Retinal pigment epithelial cell (primary cell): ENCODE measurements around the gene CBL.

Experiments
- DNase-seq: peaks from one replicate; pipeline ENCODE4 v3.0.0-alpha.2; 2010; ENCODE audit warnings: low read depth
- H3K4me3 ChIP-seq: 2 replicates; pipeline ENCODE4 v1.5.1; 2011; ENCODE audit warnings: mild to moderate bottlenecking, low read length, control low read depth, moderate library complexity
- TF ChIP-seq, protein P1 (sequence below): conservative IDR thresholded peaks from 2 replicates; pipeline ENCODE4 v1.5.1; 2011; ENCODE audit warnings: low read depth, low read length, control low read depth, inconsistent platforms

CBL gene

DNA sequence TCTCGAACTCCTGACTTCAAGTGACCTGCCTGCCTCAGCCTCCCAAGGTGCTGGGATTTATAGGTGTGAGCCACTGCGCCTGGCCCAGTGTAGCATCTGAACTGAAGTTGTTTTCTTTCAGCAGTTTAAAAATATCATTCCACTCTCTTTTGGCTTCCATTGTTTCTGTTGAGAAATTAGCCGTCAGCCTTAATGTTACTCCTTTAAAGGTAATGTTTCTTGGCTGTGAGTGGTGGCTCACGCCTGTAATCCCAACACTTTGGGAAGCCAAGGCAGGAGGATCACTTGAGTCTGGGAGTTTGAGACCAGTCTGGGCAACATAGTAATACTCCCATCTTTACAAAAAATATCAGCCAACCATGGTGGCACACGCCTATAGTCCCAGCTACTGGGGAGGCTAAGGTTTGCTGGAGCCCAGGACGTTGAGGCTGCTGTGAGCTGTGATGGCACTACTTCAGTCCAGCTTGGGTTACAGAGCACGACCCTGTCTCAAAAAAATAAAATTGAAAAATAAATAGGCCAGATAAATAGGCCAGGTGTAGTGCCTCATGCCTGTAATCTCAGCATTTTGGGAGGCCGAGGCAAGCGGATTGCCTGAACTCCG lies 84.9 kb downstream of the CBL start:
- DNase-seq = no peak
- TF ChIP-seq, protein P1, sequence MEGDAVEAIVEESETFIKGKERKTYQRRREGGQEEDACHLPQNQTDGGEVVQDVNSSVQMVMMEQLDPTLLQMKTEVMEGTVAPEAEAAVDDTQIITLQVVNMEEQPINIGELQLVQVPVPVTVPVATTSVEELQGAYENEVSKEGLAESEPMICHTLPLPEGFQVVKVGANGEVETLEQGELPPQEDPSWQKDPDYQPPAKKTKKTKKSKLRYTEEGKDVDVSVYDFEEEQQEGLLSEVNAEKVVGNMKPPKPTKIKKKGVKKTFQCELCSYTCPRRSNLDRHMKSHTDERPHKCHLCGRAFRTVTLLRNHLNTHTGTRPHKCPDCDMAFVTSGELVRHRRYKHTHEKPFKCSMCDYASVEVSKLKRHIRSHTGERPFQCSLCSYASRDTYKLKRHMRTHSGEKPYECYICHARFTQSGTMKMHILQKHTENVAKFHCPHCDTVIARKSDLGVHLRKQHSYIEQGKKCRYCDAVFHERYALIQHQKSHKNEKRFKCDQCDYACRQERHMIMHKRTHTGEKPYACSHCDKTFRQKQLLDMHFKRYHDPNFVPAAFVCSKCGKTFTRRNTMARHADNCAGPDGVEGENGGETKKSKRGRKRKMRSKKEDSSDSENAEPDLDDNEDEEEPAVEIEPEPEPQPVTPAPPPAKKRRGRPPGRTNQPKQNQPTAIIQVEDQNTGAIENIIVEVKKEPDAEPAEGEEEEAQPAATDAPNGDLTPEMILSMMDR = no peak
- H3K4me3 ChIP-seq = no peak overlapping the region

DNA sequence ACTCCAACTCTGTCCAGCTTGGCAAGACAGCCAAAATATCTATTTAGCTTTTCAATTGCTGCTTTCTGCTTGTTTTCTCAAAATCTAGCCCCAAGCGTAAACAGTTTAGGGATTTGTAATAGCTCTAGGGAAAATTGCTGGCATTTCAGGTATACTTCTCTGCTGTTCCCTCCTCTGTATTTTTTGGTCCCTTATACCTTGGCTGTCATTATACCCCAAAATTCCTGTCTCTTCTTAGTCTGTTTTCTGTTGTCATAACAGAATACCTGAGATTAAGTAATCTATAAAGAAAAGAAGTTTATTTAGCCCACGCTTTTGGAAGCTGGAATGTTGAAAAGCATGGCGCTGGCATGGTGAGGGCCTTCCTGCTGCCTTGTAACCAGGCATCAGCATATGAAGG lies 87.3 kb downstream of the CBL start:
- no peak overlapping the region for H3K4me3 ChIP-seq
- no peak for DNase-seq
- TF ChIP-seq, protein P1 = no peak

DNA sequence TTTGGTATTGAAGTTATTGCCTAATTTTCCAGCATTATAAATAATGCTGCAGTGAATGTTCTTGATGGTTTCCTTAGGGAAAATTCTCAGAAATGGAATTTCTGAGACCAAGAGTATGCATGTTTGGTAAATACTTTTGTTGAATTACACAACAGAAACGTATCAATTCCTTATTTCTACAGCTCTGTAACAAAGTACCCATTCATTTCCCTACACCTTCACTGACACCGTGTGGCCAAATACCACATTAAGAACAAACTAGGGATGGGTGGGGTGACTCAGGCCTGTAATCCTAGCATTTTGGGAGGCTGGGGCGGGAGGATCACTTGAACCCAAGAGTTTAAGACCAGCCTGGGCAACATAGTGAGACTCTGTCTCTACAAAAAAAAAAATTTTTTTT lies 89.0 kb downstream of the CBL start:
- H3K4me3 ChIP-seq = no peak overlapping the region
- TF ChIP-seq, protein P1 = peak; percentile 2
- DNase-seq = no peak

DNA sequence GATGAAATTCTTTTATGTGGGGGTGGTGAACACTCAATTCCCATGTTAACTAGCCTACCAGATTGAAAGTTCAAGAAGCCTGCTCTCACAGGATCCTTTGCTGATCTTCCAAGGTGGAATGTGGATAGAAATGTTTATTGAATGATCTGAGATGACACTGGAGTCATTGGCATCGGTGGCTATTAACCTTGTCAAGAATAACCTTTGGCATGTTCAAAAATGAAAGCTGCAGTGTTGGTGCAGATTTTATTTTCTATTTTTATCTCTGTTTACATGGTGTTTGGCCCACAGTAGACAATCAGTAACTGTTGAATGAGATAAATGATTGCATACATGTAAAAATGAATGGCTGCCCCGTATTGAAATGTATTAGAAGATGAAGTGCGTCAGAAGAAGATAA lies 91.8 kb downstream of the CBL start:
- TF ChIP-seq, protein P1 = no peak
- DNase-seq = no peak
- H3K4me3 ChIP-seq = no peak overlapping the region

DNA sequence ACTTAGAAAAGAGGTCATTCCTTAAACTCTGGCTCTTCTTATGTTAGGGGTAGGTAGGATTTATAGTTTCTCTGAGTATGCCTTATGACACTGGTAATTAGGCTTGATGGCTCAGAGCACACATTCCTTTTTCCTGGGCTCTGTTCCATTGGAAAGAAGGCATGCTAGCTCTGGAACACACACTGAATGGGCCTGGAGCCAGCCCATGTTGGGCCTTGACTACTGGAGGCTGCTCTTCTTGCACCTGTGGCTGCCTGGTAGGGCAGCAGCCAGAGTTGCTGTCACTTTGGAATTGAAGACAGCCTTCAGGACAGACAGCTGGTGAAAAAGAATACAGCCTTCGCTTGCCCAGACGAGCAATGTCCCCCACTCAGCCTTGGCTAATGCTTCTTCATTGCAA lies 92.6 kb downstream of the CBL start:
- TF ChIP-seq, protein P1 = no peak
- H3K4me3 ChIP-seq = no peak overlapping the region
- DNase-seq = no peak

DNA sequence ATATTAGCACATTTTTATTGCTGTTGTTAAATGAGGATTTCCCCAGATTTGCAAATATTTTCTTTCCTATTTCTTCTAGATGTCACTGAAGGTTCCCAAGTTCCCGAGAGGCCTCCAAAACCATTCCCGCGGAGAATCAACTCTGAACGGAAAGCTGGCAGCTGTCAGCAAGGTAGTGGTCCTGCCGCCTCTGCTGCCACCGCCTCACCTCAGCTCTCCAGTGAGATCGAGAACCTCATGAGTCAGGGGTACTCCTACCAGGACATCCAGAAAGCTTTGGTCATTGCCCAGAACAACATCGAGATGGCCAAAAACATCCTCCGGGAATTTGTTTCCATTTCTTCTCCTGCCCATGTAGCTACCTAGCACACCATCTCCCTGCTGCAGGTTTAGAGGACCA lies 93.3 kb downstream of the CBL start:
- TF ChIP-seq, protein P1 = no peak
- DNase-seq = no peak
- H3K4me3 ChIP-seq = no peak overlapping the region

DNA sequence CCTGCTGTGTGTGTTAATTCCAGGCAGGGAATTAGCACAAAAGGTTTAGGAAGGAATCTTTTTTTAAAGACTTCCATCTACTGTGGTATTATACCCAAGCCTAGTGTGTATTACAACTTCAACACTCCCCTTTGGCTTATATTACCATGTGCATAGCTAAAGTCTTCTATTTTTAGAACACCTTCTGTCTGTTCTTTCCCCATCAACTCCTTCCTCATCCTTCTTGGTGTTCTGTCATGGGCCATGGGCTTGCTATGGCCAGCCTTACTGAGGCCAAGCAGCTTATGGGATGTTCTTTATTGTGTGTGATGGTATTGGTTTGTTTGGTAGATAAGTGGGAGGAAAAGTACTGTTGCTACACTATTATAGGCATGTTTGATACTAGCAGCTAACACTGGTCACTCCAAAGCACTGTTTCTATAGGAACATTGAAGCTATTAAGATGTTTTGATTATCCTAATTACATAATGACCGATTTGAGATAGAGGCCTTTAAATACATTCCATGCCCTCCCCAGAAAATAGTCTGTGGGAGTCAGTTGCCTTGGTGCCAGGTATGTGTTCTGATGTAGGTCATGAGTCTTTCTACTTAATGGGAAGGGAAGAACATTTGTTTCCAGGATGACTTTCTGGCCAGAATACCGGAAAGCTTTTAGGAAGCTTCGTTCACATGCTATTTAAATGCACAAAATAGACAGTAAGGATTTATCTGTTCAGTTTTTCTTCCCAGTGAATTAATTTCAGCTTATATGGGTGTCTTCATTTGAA lies 94.2 kb downstream of the CBL start:
- TF ChIP-seq, protein P1 = no peak
- no peak for DNase-seq
- no peak overlapping the region for H3K4me3 ChIP-seq
